ENCODE measurements around the gene VSIG2.
A peak's percentile ranks its signal among the peaks of the same experiment; 100 is the strongest.

Gene VSIG2

GRCh38 chr11:124753205-124753604 is 1.1 kb upstream of the VSIG2 start:
- H3K27me3 ChIP-seq (ENCODE audit: insufficient read depth, poor library complexity, severe bottlenecking): peaks cover 6% of the 10 kb centered on the region
- TF ChIP-seq CTCF (IDR thresholded peaks at IDR 0.05; ENCODE audit: insufficient read depth, low read length) (no peak), GABPA (IDR thresholded peaks at IDR 0.05; ENCODE audit: low read depth) (no peak), REST (IDR thresholded peaks at IDR 0.05; ENCODE audit: insufficient replicate concordance, low read depth) (no peak), SPI1 (IDR thresholded peaks at IDR 0.05; ENCODE audit: borderline replicate concordance, low read depth) (peak; percentile 78), POLR2AphosphoS5 (IDR thresholded peaks at IDR 0.05; ENCODE audit: low read depth) (no peak)
- H3K27ac ChIP-seq (replicated peaks): no peak overlapping the region
- H3K4me3 ChIP-seq (replicated peaks; ENCODE audit: insufficient read depth, low read length): no peak overlapping the region
- no peak for DNase-seq (ENCODE audit: low read depth in 1 of 2, low spot score in 1 of 2)

DNA sequence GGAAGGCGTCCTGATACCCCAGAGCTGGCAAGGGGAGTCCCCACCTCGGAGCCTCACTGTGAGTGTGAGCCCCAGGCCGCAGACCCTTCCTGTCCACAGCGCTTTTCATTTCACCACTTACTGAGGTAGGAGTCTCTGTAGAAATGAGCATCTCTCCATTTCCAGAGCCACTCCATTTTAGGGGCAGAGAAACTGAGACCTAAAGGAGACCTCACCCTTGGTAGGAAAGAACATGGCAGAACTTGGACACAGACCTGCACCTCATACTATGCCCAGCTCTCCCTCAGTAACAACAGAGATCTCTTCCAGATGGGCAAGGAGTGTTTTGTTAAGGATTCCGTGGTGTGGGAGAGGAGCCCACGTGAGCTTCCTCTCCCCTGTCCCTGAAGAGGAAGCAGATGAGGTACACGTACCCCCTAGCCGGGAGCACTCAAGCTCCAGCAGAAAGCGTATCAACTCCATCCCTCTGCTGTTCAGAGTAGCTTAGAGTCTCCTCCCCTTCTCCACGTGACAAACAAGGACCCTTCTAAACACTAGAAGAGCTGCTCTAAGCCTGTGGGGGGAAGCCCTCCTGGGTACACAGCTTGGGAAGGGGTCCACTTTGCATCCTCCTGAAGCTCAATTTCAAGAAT is 532 bp upstream of the VSIG2 start:
- no peak for TF ChIP-seq CTCF (IDR thresholded peaks at IDR 0.05; ENCODE audit: insufficient read depth, low read length)
- TF ChIP-seq POLR2AphosphoS5 (IDR thresholded peaks at IDR 0.05; ENCODE audit: low read depth): no peak
- no peak for TF ChIP-seq REST (IDR thresholded peaks at IDR 0.05; ENCODE audit: insufficient replicate concordance, low read depth)
- TF ChIP-seq SPI1 (IDR thresholded peaks at IDR 0.05; ENCODE audit: borderline replicate concordance, low read depth): no peak
- TF ChIP-seq GABPA (IDR thresholded peaks at IDR 0.05; ENCODE audit: low read depth): no peak
- no peak overlapping the region for H3K4me3 ChIP-seq (replicated peaks; ENCODE audit: insufficient read depth, low read length)
- peaks cover 8% of the 10 kb centered on the region for H3K27me3 ChIP-seq (ENCODE audit: insufficient read depth, poor library complexity, severe bottlenecking)
- H3K27ac ChIP-seq (replicated peaks): no peak overlapping the region
- no peak for DNase-seq (ENCODE audit: low read depth in 1 of 2, low spot score in 1 of 2)

DNA sequence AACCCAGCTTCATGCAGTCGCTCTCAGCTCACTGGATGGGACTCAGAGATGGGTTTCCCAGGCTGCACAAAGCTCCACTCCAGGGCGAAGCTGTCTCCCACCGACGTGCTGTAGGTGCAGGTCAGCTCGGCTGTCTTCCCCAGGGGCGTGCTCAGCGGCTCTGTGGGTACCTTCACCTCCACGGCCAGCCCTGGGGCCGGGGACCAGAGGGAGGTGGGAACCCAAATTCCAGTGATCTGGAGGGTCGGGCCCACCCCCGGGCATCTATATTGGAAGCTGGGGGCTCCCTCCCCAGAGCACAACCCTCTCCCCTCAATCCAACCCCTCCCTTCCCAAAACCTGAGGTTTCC is 689 bp downstream of the VSIG2 start:
- no peak for TF ChIP-seq CTCF (IDR thresholded peaks at IDR 0.05; ENCODE audit: insufficient read depth, low read length)
- TF ChIP-seq REST (IDR thresholded peaks at IDR 0.05; ENCODE audit: insufficient replicate concordance, low read depth): no peak
- TF ChIP-seq GABPA (IDR thresholded peaks at IDR 0.05; ENCODE audit: low read depth): no peak
- no peak for TF ChIP-seq SPI1 (IDR thresholded peaks at IDR 0.05; ENCODE audit: borderline replicate concordance, low read depth)
- TF ChIP-seq POLR2AphosphoS5 (IDR thresholded peaks at IDR 0.05; ENCODE audit: low read depth): no peak
- Histone ChIP-seq H3K4me3 (replicated peaks; ENCODE audit: insufficient read depth, low read length) (no peak overlapping the region), H3K27ac (replicated peaks) (no peak overlapping the region), H3K27me3 (ENCODE audit: insufficient read depth, poor library complexity, severe bottlenecking) (peaks cover 8% of the 10 kb centered on the region)
- no peak for DNase-seq (ENCODE audit: low read depth in 1 of 2, low spot score in 1 of 2)

Data from HL-60 (cell line).